ENCODE results near the gene PMM2. TPM values are rescaled to one million over a fixed set of nuclear protein-coding genes. Genes with fewer than 3 reads are reported as not detected.

PMM2 gene
- total and polyA plus RNA-seq, 2 donors (not counting 3 experiments of a cell fraction or from before 2014, with no cell fraction given) = 29.0 to 61.3 TPM

GRCh38 chr16:8877894-8878522, 80.4 kb downstream of the PMM2 start:
- TF ChIP-seq EZH2 (IDR thresholded peaks at IDR 0.05; ENCODE audit: borderline replicate concordance, low read depth, low read length, severe bottlenecking) (no peak), MYC (IDR thresholded peaks at IDR 0.05; ENCODE audit: low read depth, low read length) (no peak), GATA2 (IDR thresholded peaks at IDR 0.05; ENCODE audit: insufficient read depth, insufficient read length, low read depth, low read length) (no peak), FOS (IDR thresholded peaks at IDR 0.05; ENCODE audit: borderline replicate concordance, insufficient read depth, low read length) (no peak), POLR2A (IDR thresholded peaks at IDR 0.05; ENCODE audit: low read depth, low read length) (no peak), JUN (IDR thresholded peaks at IDR 0.05; ENCODE audit: borderline replicate concordance, insufficient read depth, insufficient read length, low read depth) (no peak), POLR2AphosphoS5 (IDR thresholded peaks at IDR 0.05; ENCODE audit: insufficient read depth, low read depth, low read length) (no peak)
- TF ChIP-seq, protein P1, sequence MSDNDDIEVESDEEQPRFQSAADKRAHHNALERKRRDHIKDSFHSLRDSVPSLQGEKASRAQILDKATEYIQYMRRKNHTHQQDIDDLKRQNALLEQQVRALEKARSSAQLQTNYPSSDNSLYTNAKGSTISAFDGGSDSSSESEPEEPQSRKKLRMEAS (IDR thresholded peaks at IDR 0.05; ENCODE audit: insufficient read depth, insufficient read length) = no peak
- TF ChIP-seq, protein P2, sequence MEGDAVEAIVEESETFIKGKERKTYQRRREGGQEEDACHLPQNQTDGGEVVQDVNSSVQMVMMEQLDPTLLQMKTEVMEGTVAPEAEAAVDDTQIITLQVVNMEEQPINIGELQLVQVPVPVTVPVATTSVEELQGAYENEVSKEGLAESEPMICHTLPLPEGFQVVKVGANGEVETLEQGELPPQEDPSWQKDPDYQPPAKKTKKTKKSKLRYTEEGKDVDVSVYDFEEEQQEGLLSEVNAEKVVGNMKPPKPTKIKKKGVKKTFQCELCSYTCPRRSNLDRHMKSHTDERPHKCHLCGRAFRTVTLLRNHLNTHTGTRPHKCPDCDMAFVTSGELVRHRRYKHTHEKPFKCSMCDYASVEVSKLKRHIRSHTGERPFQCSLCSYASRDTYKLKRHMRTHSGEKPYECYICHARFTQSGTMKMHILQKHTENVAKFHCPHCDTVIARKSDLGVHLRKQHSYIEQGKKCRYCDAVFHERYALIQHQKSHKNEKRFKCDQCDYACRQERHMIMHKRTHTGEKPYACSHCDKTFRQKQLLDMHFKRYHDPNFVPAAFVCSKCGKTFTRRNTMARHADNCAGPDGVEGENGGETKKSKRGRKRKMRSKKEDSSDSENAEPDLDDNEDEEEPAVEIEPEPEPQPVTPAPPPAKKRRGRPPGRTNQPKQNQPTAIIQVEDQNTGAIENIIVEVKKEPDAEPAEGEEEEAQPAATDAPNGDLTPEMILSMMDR (IDR thresholded peaks at IDR 0.05; ENCODE audit: extremely low read depth in 1 of 2, insufficient read depth in 1 of 2, low read depth in 1 of 2, low read length in 2 of 2) = no peak
- no peak for FAIRE-seq
- peaks cover 0 to 2% of the 10 kb centered on the region in 2 experiments for H3K27me3 ChIP-seq (ENCODE audit: control insufficient read depth in 2 of 2, insufficient read depth in 2 of 2, low read length in 2 of 2)
- no peak overlapping the region for H2AFZ ChIP-seq (ENCODE audit: low read depth, low read length)
- H3K9ac ChIP-seq (replicated peaks; ENCODE audit: extremely low read depth, insufficient read depth, low read length) = no peak overlapping the region
- no peaks in the 10 kb centered on the region for H3K9me3 ChIP-seq (replicated peaks; ENCODE audit: control insufficient read depth, insufficient read depth, low read length)
- POLR2A ChIA-PET = interaction anchor here (0.8 kb wide), 1 partner anchor 9 kb away, joined by 3 read pairs; the partner anchor contains the start of gene CARHSP1
- no peak overlapping the region for H3K27ac ChIP-seq (ENCODE audit: insufficient read depth, low read depth, low read length)
- no peaks in the 10 kb centered on the region for H3K9me1 ChIP-seq (replicated peaks; ENCODE audit: control insufficient read depth, extremely low read depth, insufficient read depth, low read length)
- H3K36me3 ChIP-seq (ENCODE audit: control insufficient read depth in 2 of 2, extremely low read depth in 1 of 2, insufficient read depth in 2 of 2, low read length in 2 of 2) = no peaks in the 10 kb centered on the region
- H3K4me2 ChIP-seq (ENCODE audit: insufficient read depth, low read length) = no peak overlapping the region
- DNase-seq (ENCODE audit: low read depth, low spot score) = no peak
- intact Hi-C loops (cut with micrococcal nuclease) = no loop called here
- BruUV-seq (replicated peaks) = no TSS peak
- dilution Hi-C loops (cut with MboI; ENCODE audit: extremely low pct_ligation_motif_present, low sequenced_read_pairs) = no loop called here
- H4K20me1 ChIP-seq (replicated peaks; ENCODE audit: control insufficient read depth, extremely low read depth, insufficient read depth, low read length) = no peaks in the 10 kb centered on the region
- CTCF ChIA-PET = interaction anchor here (3.5 to 6.8 kb wide), 3 partner anchors 8 to 257 kb away, joined by 23 to 92 read pairs (median 67); partner anchors contain the start of gene CARHSP1
- no peak overlapping the region for H3K4me3 ChIP-seq (replicated peaks in 1 of 3; ENCODE audit: insufficient read depth in 1 of 3, low read depth in 1 of 3, low read length in 3 of 3)
- no peaks in the 10 kb centered on the region for H3K79me2 ChIP-seq (ENCODE audit: control insufficient read depth, insufficient read depth, low read length)
- no peaks in the 10 kb centered on the region for H3K4me1 ChIP-seq (ENCODE audit: control insufficient read depth, extremely low read depth, insufficient read depth, low read length)
